NB4 (cell line): ENCODE results near the gene ZEB2.

ENCODE experiments used
- MYC ChIP-seq: IDR thresholded peaks from 2 replicates; pipeline ENCODE4 v1.6.1; 2011; ENCODE audit warnings: low read depth, low read length
- POLR2A ChIP-seq: IDR thresholded peaks from 2 replicates; pipeline ENCODE4 v1.6.1; 2011; ENCODE audit warnings: mild to moderate bottlenecking; ENCODE audit not compliant: insufficient read length; ENCODE audit errors: extremely low read depth
- TF ChIP-seq, protein P1 (sequence below): IDR thresholded peaks from one replicate; pipeline ENCODE4 v1.5.1; 2012; ENCODE audit warnings: low read depth, low read length
- TF ChIP-seq, protein P2 (sequence below): IDR thresholded peaks from 2 replicates; pipeline ENCODE4 v1.6.1; 2011; ENCODE audit warnings: low read depth, low read length

DNA sequence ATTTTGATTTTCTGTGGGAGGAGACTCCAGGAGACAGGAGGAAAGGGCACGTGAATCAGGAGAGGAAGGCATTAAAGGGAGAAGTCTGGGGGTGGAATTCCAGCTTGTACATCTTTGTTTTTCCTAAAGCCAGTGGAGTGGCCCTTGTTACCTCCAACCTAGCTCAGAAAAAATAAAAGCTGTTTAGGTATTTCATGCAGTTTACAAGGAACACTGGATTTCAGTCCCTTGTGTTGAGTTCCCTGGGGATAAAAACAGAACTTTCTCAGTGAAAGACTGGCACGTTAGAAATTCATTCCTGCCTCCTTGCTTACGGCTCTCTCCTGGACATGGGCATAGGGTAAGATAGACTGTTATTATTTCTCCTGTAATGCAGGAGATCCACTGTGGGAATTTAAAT lies 170.2 kb downstream of the ZEB2 start:
- TF ChIP-seq, protein P1, sequence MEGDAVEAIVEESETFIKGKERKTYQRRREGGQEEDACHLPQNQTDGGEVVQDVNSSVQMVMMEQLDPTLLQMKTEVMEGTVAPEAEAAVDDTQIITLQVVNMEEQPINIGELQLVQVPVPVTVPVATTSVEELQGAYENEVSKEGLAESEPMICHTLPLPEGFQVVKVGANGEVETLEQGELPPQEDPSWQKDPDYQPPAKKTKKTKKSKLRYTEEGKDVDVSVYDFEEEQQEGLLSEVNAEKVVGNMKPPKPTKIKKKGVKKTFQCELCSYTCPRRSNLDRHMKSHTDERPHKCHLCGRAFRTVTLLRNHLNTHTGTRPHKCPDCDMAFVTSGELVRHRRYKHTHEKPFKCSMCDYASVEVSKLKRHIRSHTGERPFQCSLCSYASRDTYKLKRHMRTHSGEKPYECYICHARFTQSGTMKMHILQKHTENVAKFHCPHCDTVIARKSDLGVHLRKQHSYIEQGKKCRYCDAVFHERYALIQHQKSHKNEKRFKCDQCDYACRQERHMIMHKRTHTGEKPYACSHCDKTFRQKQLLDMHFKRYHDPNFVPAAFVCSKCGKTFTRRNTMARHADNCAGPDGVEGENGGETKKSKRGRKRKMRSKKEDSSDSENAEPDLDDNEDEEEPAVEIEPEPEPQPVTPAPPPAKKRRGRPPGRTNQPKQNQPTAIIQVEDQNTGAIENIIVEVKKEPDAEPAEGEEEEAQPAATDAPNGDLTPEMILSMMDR = no peak
- TF ChIP-seq MYC (no peak), POLR2A (no peak)
- TF ChIP-seq, protein P2, sequence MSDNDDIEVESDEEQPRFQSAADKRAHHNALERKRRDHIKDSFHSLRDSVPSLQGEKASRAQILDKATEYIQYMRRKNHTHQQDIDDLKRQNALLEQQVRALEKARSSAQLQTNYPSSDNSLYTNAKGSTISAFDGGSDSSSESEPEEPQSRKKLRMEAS = no peak
